Fibroblast of skin of right quadriceps (primary cell): ENCODE data around the gene LEPROT.
"Not testable (repeated sequence)": the region's sequence is repeated elsewhere in the genome, so short reads cannot be mapped to it uniquely, and the experiment has no call there.

Source experiments
- DNase-seq: peaks from one replicate; pipeline ENCODE4 v3.0.0-alpha.2; 2013

Gene LEPROT

GRCh38 chr1:65440915-65441314 lies 20.4 kb downstream of the LEPROT start:
- peak; percentile 83 for DNase-seq

DNA sequence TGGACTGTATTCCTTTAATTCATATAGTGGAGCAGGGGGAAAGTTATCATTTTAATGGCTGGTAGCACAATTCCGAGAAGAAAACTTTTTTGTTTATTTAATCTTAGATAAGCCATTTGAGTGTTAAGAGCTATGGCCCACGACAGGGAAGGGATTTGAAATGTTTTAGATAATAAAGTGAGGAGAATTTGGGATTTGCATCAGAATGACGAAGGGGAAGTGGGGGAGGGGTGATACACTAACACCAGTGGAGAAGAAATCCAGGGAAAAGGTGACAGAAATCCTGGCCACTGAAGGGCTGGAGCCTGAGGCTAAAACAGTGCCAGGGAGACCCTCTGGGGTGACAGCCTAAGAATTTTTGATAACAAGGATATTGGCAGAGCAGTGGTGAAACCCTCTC lies 21.0 kb downstream of the LEPROT start:
- DNase-seq = no peak

DNA sequence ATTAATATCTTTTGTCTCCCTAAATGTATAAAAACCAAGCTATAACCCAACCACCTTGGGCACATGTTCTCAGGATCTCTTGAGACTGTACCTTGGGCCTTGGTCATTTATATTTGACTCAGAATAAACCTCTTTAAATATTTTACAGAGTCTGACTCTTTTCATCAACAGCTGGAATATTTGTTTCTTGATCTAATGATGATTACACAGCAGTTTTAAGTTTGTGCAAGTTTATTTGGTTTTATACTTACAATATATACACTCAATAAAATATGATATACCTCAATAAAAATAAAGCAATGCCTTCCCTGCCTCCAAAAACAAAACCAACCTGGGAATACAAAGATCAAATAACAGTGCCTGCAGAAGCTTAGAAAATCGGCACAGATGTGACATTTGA lies 22.0 kb downstream of the LEPROT start:
- no peak for DNase-seq

GRCh38 chr1:65443647-65444046 lies 23.2 kb downstream of the LEPROT start:
- DNase-seq = no peak

DNA sequence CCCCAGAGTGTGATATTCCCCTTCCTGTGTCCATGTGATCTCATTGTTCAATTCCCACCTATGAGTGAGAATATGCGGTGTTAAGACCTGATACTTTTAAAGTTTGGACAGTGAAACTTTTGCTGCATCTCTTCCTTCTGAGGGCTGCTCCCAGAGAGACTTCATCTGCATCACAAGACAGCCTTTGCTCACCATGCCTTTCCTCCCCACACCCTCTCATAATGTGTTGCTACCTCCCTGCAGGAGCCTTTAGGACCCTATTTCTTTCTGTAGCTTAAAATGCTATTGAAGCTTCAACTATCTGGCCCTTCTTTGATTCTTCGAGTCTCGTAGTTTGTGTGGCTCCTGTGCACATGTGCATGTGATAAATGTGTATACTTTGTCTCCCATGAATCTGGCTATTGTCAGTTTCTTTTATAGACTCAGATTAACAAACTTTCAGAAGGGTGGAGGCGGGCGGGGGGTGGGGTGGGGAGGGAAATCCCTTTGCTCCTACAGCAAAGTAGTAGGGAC lies 23.7 kb downstream of the LEPROT start:
- DNase-seq = no peak

DNA sequence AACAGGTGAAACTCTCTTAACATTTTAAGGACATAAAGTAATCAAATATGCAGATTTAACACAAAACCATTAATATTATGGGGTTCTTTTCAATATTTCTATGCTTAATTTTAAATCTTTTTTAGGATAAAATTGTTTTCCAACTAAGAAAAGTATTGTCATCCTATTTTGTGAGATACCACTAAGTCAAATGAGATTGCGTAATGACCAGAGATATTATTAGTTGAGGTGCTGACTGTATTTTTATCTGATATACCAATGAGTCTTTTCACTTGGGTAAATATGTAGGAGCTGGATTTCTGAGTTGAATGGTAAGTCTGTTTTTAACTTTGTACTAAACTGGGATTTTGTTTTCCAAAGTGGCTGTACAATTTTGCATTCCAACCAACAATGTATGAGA lies 25.4 kb downstream of the LEPROT start:
- DNase-seq = no peak

GRCh38 chr1:65449214-65449823 lies 28.9 kb downstream of the LEPROT start:
- no peak for DNase-seq

GRCh38 chr1:65455678-65456077 lies 35.2 kb downstream of the LEPROT start:
- DNase-seq = not testable (repeated sequence)

GRCh38 chr1:65456481-65456880 lies 36.0 kb downstream of the LEPROT start:
- DNase-seq = no peak

DNA sequence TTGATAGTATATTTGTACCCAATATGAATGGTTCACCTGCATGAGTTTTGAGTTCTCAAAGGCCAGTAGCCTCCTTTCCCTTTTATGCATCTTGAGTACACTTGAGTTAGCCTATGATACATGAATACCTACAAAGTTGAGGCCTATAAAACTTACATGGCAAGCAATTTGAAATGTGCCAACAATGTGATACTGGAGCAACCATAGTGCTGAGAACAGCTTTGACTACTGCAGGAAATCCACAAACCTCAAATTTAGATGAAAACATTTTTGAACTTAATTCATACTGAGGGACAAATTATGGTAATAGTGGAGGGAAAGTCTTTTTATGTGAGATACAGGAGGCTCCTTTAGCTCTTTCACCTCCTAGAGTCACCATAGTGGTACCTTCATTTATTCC lies 37.4 kb downstream of the LEPROT start:
- DNase-seq = no peak

DNA sequence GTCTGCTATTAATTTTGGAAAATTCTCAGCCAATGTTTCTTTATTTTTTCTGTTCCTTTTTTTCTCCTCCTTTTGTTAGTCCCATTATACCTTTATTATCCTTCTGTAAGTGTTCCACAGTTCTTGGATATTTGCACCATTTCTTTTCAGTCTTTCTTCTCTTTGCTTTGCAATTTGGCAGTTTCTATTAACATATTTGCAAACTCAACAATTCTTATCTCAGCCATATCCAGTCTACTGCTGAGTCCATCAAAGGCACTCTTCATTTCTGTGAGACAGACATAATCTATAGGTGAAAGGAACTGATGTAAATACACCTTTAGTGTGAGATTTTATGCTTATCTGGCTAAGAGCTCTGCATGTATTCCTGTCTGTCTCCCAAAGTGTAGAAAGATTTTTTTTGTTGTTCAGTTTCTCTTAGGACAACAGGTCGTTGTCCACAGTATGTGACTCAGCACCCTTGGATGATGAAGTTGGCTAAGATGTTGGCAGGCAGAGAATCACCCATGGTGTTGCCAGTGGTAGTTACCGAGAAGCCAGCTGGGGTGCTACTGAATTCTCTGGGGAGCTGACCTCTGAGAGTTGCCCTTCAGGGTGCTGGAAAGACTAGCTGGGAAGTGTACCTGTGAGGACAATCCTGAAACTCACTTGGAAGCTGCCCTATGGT lies 38.4 kb downstream of the LEPROT start:
- no peak for DNase-seq

DNA sequence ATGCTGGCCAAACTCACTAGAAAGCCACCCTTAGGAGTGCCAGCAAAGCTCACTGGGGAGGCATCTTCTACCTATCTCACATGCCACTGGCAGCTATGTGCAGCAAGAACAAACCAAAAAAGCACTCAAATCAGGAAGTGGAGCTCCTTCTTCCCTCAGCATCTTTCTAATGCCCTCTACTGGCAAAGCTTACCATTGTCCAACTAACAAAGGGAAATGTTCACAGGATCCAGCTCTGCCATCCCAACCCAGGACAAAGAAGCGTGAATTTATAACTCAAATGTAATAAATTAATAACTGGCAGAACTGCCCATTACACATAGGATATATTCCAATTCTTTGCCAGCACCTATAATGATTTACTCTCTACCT lies 38.9 kb downstream of the LEPROT start:
- DNase-seq = peak; percentile 29

GRCh38 chr1:65465837-65466236 lies 45.4 kb downstream of the LEPROT start:
- DNase-seq = not testable (repeated sequence)

DNA sequence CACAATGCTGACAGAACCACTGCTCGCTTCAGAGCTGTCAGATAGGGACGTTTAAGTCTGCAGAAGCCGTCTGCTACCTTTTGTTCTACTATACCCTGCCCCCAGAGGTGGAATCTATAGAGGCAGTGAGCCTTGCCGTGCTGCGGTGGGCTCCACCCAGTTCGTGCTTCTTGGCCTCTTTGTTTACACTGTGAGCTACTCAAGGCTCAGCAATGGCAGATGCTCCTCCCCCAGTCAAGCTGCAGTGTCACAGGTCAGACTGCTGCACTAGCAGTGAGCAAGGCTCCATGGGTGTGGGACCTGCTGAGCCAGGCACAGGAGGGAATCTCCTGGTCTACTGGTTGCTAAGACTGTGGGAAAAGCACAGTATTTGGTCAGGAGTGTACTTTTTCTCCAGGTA lies 47.1 kb downstream of the LEPROT start:
- DNase-seq = no peak

DNA sequence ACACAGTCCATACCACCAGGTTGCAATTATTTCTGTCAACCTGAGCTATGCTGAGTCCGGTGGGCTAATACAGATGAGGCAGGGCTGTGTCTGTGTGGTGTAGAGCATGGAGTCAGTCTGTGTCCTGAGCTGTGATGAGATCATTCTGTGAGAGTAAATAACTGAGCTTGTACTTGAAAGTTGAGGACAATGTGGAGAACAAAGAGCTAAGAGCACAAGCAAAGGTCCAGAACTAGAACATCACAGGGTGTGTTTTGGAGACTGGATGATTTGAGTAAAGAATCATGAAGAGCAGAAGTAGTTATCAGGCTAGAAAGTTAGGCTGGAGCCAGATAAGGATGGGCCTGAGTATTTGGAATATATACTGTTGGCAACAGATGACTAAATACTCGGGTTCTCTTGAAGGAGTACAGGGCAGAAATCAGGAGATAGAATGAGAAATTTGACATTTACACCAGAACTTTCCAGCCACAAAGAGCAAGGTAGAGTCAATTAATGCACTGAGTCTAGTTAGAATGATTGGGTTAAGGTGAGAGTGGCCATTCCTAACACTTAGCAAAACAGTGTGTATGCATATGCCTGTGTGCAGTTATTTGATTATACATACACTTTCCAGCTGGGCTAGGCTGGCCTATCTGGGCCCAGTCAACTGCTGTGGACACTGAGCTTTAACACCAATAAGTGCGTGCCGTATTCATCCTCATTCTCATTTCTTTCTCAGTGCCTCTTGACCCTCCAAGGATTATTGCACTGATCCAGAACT lies 48.8 kb downstream of the LEPROT start:
- DNase-seq = no peak

- DNase-seq = peak; percentile 70
Measured at GRCh38 chr1:65469889-65470340, 49.4 kb downstream of the LEPROT start.

- DNase-seq = peak; percentile 78
Measured at GRCh38 chr1:65470766-65471165, 50.3 kb downstream of the LEPROT start.

DNA sequence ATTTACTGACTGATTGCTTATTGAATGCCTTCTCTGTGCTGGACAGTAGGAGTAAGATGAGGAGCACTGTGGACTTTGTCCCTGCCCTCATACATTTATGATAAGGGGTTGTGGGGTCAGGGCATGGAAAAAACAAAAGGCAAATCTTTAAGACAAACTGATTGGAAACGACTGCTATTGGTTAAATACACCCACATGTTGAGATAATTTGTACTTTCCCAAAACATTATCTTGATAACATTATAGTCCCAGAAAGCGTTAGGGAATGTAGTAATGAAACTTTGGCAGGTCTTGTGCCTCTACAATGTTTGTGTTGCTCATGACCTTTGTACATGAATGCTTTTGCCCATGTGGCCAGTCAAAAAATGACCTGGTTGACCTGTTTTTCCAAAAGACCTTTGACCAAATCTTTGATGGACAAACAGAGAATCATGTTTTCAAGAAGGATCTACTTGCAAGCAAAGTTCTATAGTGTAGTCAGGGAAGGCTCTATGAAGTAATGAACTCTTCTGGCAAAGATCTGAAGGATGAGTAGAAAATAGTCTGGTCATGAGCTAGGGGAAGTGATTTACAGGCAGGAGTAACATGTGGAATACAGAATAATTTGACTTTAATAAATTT lies 50.9 kb downstream of the LEPROT start:
- DNase-seq = no peak

DNA sequence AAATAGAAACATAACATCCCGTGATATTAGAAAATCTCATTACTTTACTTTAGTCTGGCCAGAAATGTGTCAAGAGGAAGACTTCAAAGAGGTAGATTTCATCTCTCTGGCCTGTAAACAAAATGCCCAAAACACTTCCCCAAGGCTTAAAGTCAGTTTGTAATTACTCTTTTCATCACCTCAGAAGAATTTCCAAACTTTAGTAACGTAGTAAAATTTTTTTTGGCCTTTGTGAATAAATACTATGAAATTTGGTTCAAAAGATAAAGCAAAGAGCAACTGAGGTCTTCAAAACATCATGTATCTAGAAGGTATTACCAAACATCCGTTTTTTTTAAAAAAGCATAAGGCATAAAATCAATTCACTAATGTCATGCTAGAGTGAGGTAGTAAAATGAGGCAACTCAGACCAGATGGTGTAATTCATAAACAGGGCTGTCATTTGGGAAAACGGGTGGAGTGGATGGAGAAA lies 51.4 kb downstream of the LEPROT start:
- peak; percentile 26 for DNase-seq

DNA sequence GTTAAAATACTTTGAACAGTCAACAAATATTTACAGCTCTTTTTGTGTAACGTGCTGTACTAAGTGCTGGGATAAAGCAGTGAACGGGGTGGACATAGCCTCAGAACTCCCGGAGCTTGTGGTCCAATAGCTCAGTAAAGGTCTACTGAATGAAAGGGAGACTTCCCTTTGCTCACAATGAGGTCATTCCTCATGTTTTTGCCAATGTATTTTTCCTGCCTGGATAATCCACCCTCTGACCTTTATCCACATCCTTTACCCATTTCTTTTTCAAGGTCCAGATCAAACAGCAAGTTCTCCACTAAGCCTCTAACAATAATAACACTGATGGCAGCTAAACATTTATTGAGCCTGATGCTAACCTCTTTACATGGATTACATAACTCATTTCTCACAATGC lies 55.9 kb downstream of the LEPROT start:
- no peak for DNase-seq

GRCh38 chr1:65477414-65478378 lies 57.2 kb downstream of the LEPROT start:
- DNase-seq = no peak

DNA sequence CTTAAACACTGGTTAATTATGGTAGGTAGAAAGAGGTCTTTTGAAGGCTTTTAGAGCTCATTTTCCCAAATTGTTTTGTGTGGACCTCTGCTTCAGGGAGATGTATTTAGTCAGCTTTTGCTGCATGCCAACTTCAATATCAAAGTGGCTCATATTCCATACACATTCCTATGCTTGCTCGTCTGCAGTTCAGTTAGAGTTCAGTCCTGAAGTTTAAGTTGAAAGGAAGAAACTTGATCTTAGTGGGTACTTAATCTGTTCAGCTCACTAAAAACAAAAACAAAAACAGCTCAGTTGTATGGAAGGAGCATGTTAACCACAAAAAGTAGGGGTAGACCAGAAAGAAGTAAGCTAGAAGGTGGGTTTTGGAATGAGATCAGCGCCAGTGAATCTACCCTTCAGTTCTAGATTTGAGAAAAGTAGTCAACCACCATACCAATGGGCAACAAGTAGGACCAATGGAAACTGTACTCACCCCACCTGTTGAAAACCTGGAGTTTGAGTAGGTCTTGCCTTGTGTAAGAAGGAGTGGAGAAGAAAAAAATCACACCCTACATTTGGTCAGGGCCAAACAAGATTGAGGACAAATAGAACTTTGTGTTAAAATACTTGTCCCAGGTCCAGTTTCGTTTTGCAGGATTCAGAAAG lies 58.0 kb downstream of the LEPROT start:
- no peak for DNase-seq
